CD4-positive, alpha-beta memory T cell (primary cell): Measurements from ENCODE around the gene UCP2. TPM values are rescaled to one million over a fixed set of nuclear protein-coding genes. Genes with fewer than 3 reads are reported as not detected.

Source experiments
- CTCF ChIA-PET: fragments of 350-600 bp; sonication (Branson Sonifier 250); formaldehyde crosslinking; loops from one replicate; lab custom pipeline; 2021; ENCODE audit warnings: inconsistent platforms; ENCODE audit not compliant: partially characterized antibody; lab: Charles Lee
- POLR2A ChIA-PET: fragments of 350-600 bp; sonication (Branson Sonifier 250); formaldehyde crosslinking; loops from one replicate; lab custom pipeline; 2021; ENCODE audit not compliant: partially characterized antibody; lab: Charles Lee
- DNase-seq, 5 donors: peaks; one replicate each; pipeline versions ENCODE4 v3.0.0 to v3.0.0-alpha.2; 2020 to 2022; ENCODE audit warnings: mixed read lengths in 1 of 5
- H3K27ac ChIP-seq: one replicate; pipeline ENCODE4 v1.7.0; 2013; ENCODE audit warnings: low read depth, low read length
- H3K27me3 ChIP-seq: 2 replicates; pipeline ENCODE4 v1.7.0; 2013; ENCODE audit warnings: mild to moderate bottlenecking, low read length, moderate library complexity; ENCODE audit not compliant: insufficient read depth
- H3K36me3 ChIP-seq: 2 replicates; pipeline ENCODE4 v1.7.0; 2013; ENCODE audit warnings: mild to moderate bottlenecking, low read length, moderate library complexity; ENCODE audit not compliant: insufficient read depth
- H3K4me1 ChIP-seq: 2 replicates; pipeline ENCODE4 v1.7.0; 2013; ENCODE audit warnings: mild to moderate bottlenecking, low read length, moderate library complexity; ENCODE audit not compliant: insufficient read depth
- H3K4me3 ChIP-seq, 2 donors: one replicate each; pipeline ENCODE4 v1.7.0; 2013; ENCODE audit warnings: low read length in 2 of 2, mild to moderate bottlenecking in 1 of 2
- H3K9me3 ChIP-seq, 2 donors: one replicate each; pipeline ENCODE4 v1.7.0; 2013; ENCODE audit warnings: low read length in 2 of 2, control low read depth in 1 of 2; ENCODE audit not compliant: control insufficient read depth in 1 of 2
- H3K27ac Mint-ChIP-seq, 7 donors: one replicate each; pipeline ENCODE4 v1.8.0; 2020 to 2021; ENCODE audit warnings: mixed read lengths in 7 of 7, mild to moderate bottlenecking in 6 of 7, inconsistent platforms in 3 of 7, moderate library complexity in 3 of 7
- H3K27me3 Mint-ChIP-seq, 2 donors: one replicate each; pipeline ENCODE4 v1.8.0; 2020 to 2021; ENCODE audit warnings: mixed read lengths in 2 of 2
- H3K36me3 Mint-ChIP-seq, 2 donors: one replicate each; pipeline ENCODE4 v1.8.0; 2020 to 2021; ENCODE audit warnings: mixed read lengths in 2 of 2, inconsistent platforms in 1 of 2, mild to moderate bottlenecking in 1 of 2
- H3K4me1 Mint-ChIP-seq, 4 donors: one replicate each; pipeline ENCODE4 v1.8.0; 2020 to 2021; ENCODE audit warnings: mixed read lengths in 4 of 4, mild to moderate bottlenecking in 1 of 4
- H3K4me3 Mint-ChIP-seq, 8 donors: one replicate each; pipeline ENCODE4 v1.8.0; 2020 to 2021; ENCODE audit warnings: mixed read lengths in 8 of 8, mild to moderate bottlenecking in 7 of 8, moderate library complexity in 6 of 8, inconsistent platforms in 3 of 8
- H3K9me3 Mint-ChIP-seq, 8 donors: one replicate each; pipeline ENCODE4 v1.8.0; 2020 to 2021; ENCODE audit warnings: mixed read lengths in 8 of 8, mild to moderate bottlenecking in 5 of 8, inconsistent platforms in 3 of 8, moderate library complexity in 1 of 8
- intact Hi-C: fragments of 100-400 bp; cut with micrococcal nuclease; formaldehyde crosslinking; loops from one replicate; pipeline ENCODE4 v1.15.1; 2023
- polyA plus RNA-seq, 2 donors: library from polyadenylated mRNA; unstranded; fragments of 300-500 nt; fragmentation: Illumina TruSeq; gene quantifications; one replicate each; pipeline ENCODE4 v1.2.3, GENCODE V29; 2021
- total RNA-seq, 2 experiments: library from RNA; stranded (reverse); gene quantifications; one replicate each; pipeline ENCODE4 v1.2.3, GENCODE V29; 2021

Gene UCP2
- total and polyA plus RNA-seq, 4 experiments from 2014 or later: 325 to 1,459 (median 623) TPM

GRCh38 chr11:73974604-73975478, 7.8 kb downstream of the UCP2 start:
- DNase-seq: no peak
- peaks cover 57 to 62% of the 10 kb centered on the region in 2 donors for H3K36me3 Mint-ChIP-seq
- peaks cover 100% of the 10 kb centered on the region for H3K4me1 ChIP-seq
- no peaks in the 10 kb centered on the region for H3K27me3 ChIP-seq
- no peaks in the 10 kb centered on the region for H3K27me3 Mint-ChIP-seq
- ChIA-PET CTCF (interaction anchor here (0.7 to 2.9 kb wide), 6 partner anchors 8 to 37 kb away, joined by 3 to 11 read pairs (median 3); partner anchors contain the start of gene UCP2), POLR2A (interaction anchor here (0.6 to 38.4 kb wide), 7 partner anchors 7 to 518 kb away, joined by 3 to 2221 read pairs (median 12); partner anchors contain the start of genes C2CD3, LIPT2, PPME1 and UCP2)
- peak overlapping the region in 1 of 2 donors; percentile 20 for H3K4me3 ChIP-seq
- intact Hi-C loops: loop anchor here (1.0 kb wide), 2 partner anchors 8 to 30 kb away; no protein-coding TSS in a partner anchor
- H3K4me1 Mint-ChIP-seq: peaks cover 69 to 100% (median 84%) of the 10 kb centered on the region in 4 donors
- H3K27ac ChIP-seq: peak overlapping the region; percentile 52
- peak overlapping the region; percentile 70 to 99 (median 80) for H3K4me3 Mint-ChIP-seq
- peak overlapping the region; percentile 93 to 100 (median 96) for H3K27ac Mint-ChIP-seq
- H3K36me3 ChIP-seq: peaks cover 51% of the 10 kb centered on the region
- no peaks in the 10 kb centered on the region for H3K9me3 Mint-ChIP-seq
- no peaks in the 10 kb centered on the region for H3K9me3 ChIP-seq

- ChIA-PET POLR2A (interaction anchor here (0.9 to 38.4 kb wide), 15 partner anchors 8 to 213 kb away, joined by 3 to 2221 read pairs (median 3); partner anchors contain the start of genes C2CD3, PPME1, RAB6A and UCP2), CTCF (interaction anchor here (0.6 to 2.9 kb wide), 9 partner anchors 8 to 1747 kb away, joined by 3 to 11 read pairs (median 3); no protein-coding TSS in a partner anchor)
- Histone ChIP-seq H3K9me3 (no peaks in the 10 kb centered on the region), H3K27ac (peak overlapping the region; percentile 52), H3K4me1 (peaks cover 100% of the 10 kb centered on the region), H3K27me3 (no peaks in the 10 kb centered on the region), H3K36me3 (peaks cover 37% of the 10 kb centered on the region), H3K4me3 (no peak overlapping the region)
- intact Hi-C loops: no loop called here
- Mint-ChIP-seq H3K36me3 (peaks cover 40 to 45% of the 10 kb centered on the region in 2 donors), H3K9me3 (no peaks in the 10 kb centered on the region), H3K4me1 (peaks cover 75 to 100% (median 88%) of the 10 kb centered on the region in 4 donors), H3K27ac (peak overlapping the region; percentile 93 to 100 (median 96)), H3K27me3 (no peaks in the 10 kb centered on the region), H3K4me3 (peak overlapping the region in 5 of 8 donors; percentile 26 to 92 (median 77))
- DNase-seq: no peak
Measured at GRCh38 chr11:73972620-73973449, 9.8 kb downstream of the UCP2 start.

DNA sequence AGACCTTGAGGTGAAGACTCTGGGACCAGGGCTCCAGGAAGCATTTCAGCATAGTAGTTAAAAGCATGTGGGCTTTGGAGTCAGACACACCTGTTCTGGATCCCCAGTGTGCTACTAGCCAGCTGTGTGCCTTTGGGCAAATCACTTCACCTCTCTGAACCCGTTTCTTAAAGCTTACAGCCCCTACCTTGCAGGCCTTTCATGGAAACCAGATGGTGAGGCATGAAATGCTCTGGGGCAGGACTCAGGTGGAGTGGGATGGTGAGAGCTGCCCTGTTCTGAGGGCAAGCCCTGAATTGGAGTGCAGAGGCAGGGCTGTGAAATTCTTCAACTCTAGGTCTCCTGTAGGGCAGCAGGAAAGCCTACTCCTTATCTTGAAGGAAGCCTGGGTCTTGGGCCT, 10.5 kb downstream of the UCP2 start:
- Mint-ChIP-seq H3K36me3 (peaks cover 34 to 38% of the 10 kb centered on the region in 2 donors), H3K4me1 (peaks cover 70 to 99% (median 86%) of the 10 kb centered on the region in 4 donors), H3K9me3 (no peaks in the 10 kb centered on the region), H3K4me3 (peak overlapping the region in 5 of 8 donors; percentile 30 to 92 (median 46)), H3K27ac (peak overlapping the region; percentile 93 to 100 (median 96)), H3K27me3 (no peaks in the 10 kb centered on the region)
- POLR2A ChIA-PET: interaction anchor here (0.8 to 38.4 kb wide), 14 partner anchors 8 to 214 kb away, joined by 3 to 2221 read pairs (median 4); partner anchors contain the start of genes C2CD3, PPME1, RAB6A and UCP2
- Histone ChIP-seq H3K4me1 (peaks cover 99% of the 10 kb centered on the region), H3K4me3 (no peak overlapping the region), H3K27ac (peak overlapping the region; percentile 52), H3K9me3 (no peaks in the 10 kb centered on the region), H3K36me3 (peaks cover 30% of the 10 kb centered on the region), H3K27me3 (no peaks in the 10 kb centered on the region)
- intact Hi-C loops: no loop called here
- CTCF ChIA-PET: interaction anchor here (0.9 to 2.9 kb wide), 6 partner anchors 8 to 41 kb away, joined by 3 to 11 read pairs (median 4); no protein-coding TSS in a partner anchor
- DNase-seq: no peak

DNA sequence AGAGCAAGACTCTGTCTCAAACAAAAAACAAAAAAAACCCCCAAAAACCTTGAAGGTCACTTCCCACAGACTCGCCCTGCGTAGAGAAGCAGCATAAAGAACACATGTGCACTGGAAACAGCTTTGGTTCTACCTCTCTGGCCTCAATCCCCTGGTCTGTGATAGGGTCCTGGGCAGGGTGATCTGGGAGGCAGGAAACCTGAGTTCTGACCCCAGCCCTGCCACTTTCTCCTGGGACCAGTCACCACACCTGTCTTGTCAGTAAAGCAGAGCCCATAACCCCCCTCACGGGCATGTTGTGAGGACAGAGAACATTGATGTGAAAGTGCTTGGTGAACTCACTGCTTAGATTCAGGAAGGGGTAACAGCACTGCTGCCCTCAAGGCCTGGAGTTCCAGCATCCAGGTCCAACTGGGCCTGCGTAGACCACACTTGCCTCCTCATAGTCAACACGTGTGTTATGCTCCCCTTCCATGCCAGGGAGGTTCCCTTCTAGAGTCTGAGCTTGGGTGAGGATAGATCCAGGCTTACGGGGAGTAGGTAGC, 11.4 kb downstream of the UCP2 start:
- Mint-ChIP-seq H3K4me3 (peak overlapping the region in 6 of 8 donors; percentile 32 to 78 (median 50)), H3K27me3 (no peaks in the 10 kb centered on the region), H3K9me3 (no peaks in the 10 kb centered on the region), H3K27ac (peak overlapping the region; percentile 92 to 100 (median 96)), H3K36me3 (peaks cover 25 to 29% of the 10 kb centered on the region in 2 donors), H3K4me1 (peaks cover 64 to 90% (median 78%) of the 10 kb centered on the region in 4 donors)
- POLR2A ChIA-PET: interaction anchor here (0.6 to 38.4 kb wide), 11 partner anchors 10 to 261 kb away, joined by 3 to 2221 read pairs (median 4); partner anchors contain the start of genes C2CD3, DNAJB13, PPME1 and UCP2
- no peak overlapping the region for H3K4me3 ChIP-seq
- H3K4me1 ChIP-seq: peaks cover 91% of the 10 kb centered on the region
- H3K27me3 ChIP-seq: no peaks in the 10 kb centered on the region
- CTCF ChIA-PET: interaction anchor here (0.6 to 1.8 kb wide), 5 partner anchors 9 to 86 kb away, joined by 3 to 19 read pairs (median 4); no protein-coding TSS in a partner anchor
- H3K36me3 ChIP-seq: peaks cover 21% of the 10 kb centered on the region
- DNase-seq: no peak
- peak overlapping the region; percentile 45 for H3K27ac ChIP-seq
- H3K9me3 ChIP-seq: no peaks in the 10 kb centered on the region
- intact Hi-C loops: no loop called here

- H3K4me3 Mint-ChIP-seq: peak overlapping the region in 7 of 8 donors; percentile 14 to 78 (median 52)
- no peaks in the 10 kb centered on the region for H3K9me3 Mint-ChIP-seq
- H3K27ac ChIP-seq: peak overlapping the region; percentile 51
- peaks cover 87% of the 10 kb centered on the region for H3K4me1 ChIP-seq
- peaks cover 14 to 18% of the 10 kb centered on the region in 2 donors for H3K36me3 Mint-ChIP-seq
- ChIA-PET POLR2A (interaction anchor here (0.6 to 38.4 kb wide), 17 partner anchors 9 to 262 kb away, joined by 3 to 2221 read pairs (median 4); partner anchors contain the start of genes C2CD3, DNAJB13, PPME1 and UCP2), CTCF (interaction anchor here (0.9 to 1.8 kb wide), 5 partner anchors 10 to 60 kb away, joined by 3 to 19 read pairs (median 4); no protein-coding TSS in a partner anchor)
- intact Hi-C loops: loop anchor here (2.0 to 10.0 kb wide), 2 partner anchors 13 to 285 kb away; partner anchors contain the start of gene UCP2
- H3K36me3 ChIP-seq: peaks cover 10% of the 10 kb centered on the region
- peaks cover 60 to 88% (median 71%) of the 10 kb centered on the region in 4 donors for H3K4me1 Mint-ChIP-seq
- H3K27ac Mint-ChIP-seq: peak overlapping the region; percentile 92 to 100 (median 96)
- no peaks in the 10 kb centered on the region for H3K9me3 ChIP-seq
- no peak overlapping the region for H3K4me3 ChIP-seq
- no peaks in the 10 kb centered on the region for H3K27me3 ChIP-seq
- peak in 2 of 5 donors; percentile 37 to 62 for DNase-seq
- H3K27me3 Mint-ChIP-seq: no peaks in the 10 kb centered on the region
Measured at GRCh38 chr11:73969991-73970800, 12.4 kb downstream of the UCP2 start.
